H1 (cell line): ENCODE results near the gene PIM2. TPM values are rescaled to one million over a fixed set of nuclear protein-coding genes. Genes with fewer than 3 reads are reported as not detected.

ENCODE experiments used
- CEBPB ChIP-seq: IDR thresholded peaks from 2 replicates; pipeline ENCODE4 v1.6.1; 2012; ENCODE audit warnings: low read depth, low read length
- CHD2 ChIP-seq: IDR thresholded peaks from 2 replicates; pipeline ENCODE4 v1.6.1; 2012; ENCODE audit warnings: low read length, improper control_type of control experiment
- CREB1 ChIP-seq: IDR thresholded peaks from 2 replicates; pipeline ENCODE4 v1.6.1; 2012; ENCODE audit warnings: inconsistent platforms
- CTCF ChIP-seq, 3 experiments: IDR thresholded peaks; 1 replicate in 2 of 3; 2 replicates in 1 of 3; pipeline versions ENCODE4 v1.5.1 to v1.6.1; 2011; ENCODE audit warnings: low read length in 3 of 3, mild to moderate bottlenecking in 3 of 3, inconsistent platforms in 2 of 3, low read depth in 1 of 3, moderate library complexity in 1 of 3; ENCODE audit not compliant: insufficient read depth in 1 of 3; ENCODE audit errors: control extremely low read depth in 1 of 3
- E2F6 ChIP-seq: IDR thresholded peaks from 2 replicates; pipeline ENCODE4 v1.6.1; 2012; ENCODE audit warnings: inconsistent platforms
- EP300 ChIP-seq, 2 experiments: IDR thresholded peaks; 1 replicate in 1 of 2; 2 replicates in 1 of 2; pipeline ENCODE4 v1.6.1; 2011 to 2012; ENCODE audit warnings: low read depth in 2 of 2, low read length in 2 of 2, mild to moderate bottlenecking in 2 of 2, borderline replicate concordance in 1 of 2, inconsistent platforms in 1 of 2, moderate library complexity in 1 of 2
- GABPA ChIP-seq: IDR thresholded peaks from 2 replicates; pipeline ENCODE4 v1.6.1; 2011; ENCODE audit warnings: mild to moderate bottlenecking, low read length, moderate library complexity, borderline replicate concordance; ENCODE audit not compliant: insufficient read depth
- PHF8 ChIP-seq: fragments of 200-600 bp; sonication (generic); conservative IDR thresholded peaks from 2 replicates; pipeline ENCODE4 v1.7.1; 2012; ENCODE audit warnings: low read depth, mild to moderate bottlenecking, inconsistent platforms, low read length, moderate library complexity
- POLR2A ChIP-seq, 2 experiments: IDR thresholded peaks; 1 replicate in 1 of 2; 2 replicates in 1 of 2; pipeline ENCODE4 v1.6.1; 2011; ENCODE audit warnings: low read depth in 2 of 2, low read length in 2 of 2, mild to moderate bottlenecking in 2 of 2; ENCODE audit errors: control extremely low read depth in 1 of 2
- SIX5 ChIP-seq: IDR thresholded peaks from 2 replicates; pipeline ENCODE4 v1.6.1; 2011; ENCODE audit warnings: mild to moderate bottlenecking, low read depth, low read length
- TAF1 ChIP-seq: IDR thresholded peaks from 2 replicates; pipeline ENCODE4 v1.6.1; 2011; ENCODE audit warnings: mild to moderate bottlenecking, low read depth, low read length
- TCF12 ChIP-seq: IDR thresholded peaks from 2 replicates; pipeline ENCODE4 v1.6.1; 2011; ENCODE audit warnings: low read depth, mild to moderate bottlenecking, low read length
- polyA plus RNA-seq, 7 experiments: library from polyadenylated mRNA; depleted of rRNA in 3 of 7; stranded (reverse) in 5 of 7; unstranded in 2 of 7; fragments of >200 nt in 5 of 7; fragments of 200-250 nt in 2 of 7; gene quantifications; 1 replicate in 5 of 7; 2 replicates in 1 of 7; 4 replicates in 1 of 7; pipeline versions ENCODE4 v1.2.1 to v1.2.3, GENCODE V29; 2011 to 2013; ENCODE audit warnings: missing spikeins in 2 of 7, mixed read lengths in 2 of 7
- total RNA-seq: library from RNA; stranded (reverse); fragmentation: NEBNext Ultra II Directional; extraction: Animal tissue kit (Norgen Biotek cat#: 25700); gene quantifications from 2 replicates; pipeline ENCODE4 v1.2.1, GENCODE V29; 2021
- TF ChIP-seq, protein P1 (sequence below): IDR thresholded peaks from 2 replicates; pipeline ENCODE4 v1.6.1; 2012; ENCODE audit warnings: low read length, inconsistent platforms

The PIM2 gene
- total and polyA plus RNA-seq, 2 of the 8 experiments (the other 6 are each of a cell fraction or from before 2014, with no cell fraction given): 180 to 203 TPM

GRCh38 chrX:48957827-48958634 is 39.2 kb upstream of the PIM2 start (continued):
- no peak for TF ChIP-seq CTCF (IDR thresholded peaks at IDR 0.05; ENCODE audit: control extremely low read depth in 1 of 3, insufficient read depth in 1 of 3, low read depth in 1 of 3, low read length in 3 of 3)
- no peak for TF ChIP-seq EP300 (IDR thresholded peaks at IDR 0.05; ENCODE audit: borderline replicate concordance in 1 of 2, low read depth in 2 of 2, low read length in 2 of 2)
- no peak for TF ChIP-seq TCF12
- TF ChIP-seq SIX5: no peak
- peak; percentile 77 for TF ChIP-seq CREB1
- TF ChIP-seq PHF8: no peak; the same call in none of the 2 replicates
- peak; percentile 61 for TF ChIP-seq CEBPB
- 0 out of 2 replicates have a peak, but pooled peaks have one; percentile 29 for TF ChIP-seq TAF1
- no peak for TF ChIP-seq E2F6
- TF ChIP-seq CHD2: peak; percentile 54
- TF ChIP-seq, protein P1, sequence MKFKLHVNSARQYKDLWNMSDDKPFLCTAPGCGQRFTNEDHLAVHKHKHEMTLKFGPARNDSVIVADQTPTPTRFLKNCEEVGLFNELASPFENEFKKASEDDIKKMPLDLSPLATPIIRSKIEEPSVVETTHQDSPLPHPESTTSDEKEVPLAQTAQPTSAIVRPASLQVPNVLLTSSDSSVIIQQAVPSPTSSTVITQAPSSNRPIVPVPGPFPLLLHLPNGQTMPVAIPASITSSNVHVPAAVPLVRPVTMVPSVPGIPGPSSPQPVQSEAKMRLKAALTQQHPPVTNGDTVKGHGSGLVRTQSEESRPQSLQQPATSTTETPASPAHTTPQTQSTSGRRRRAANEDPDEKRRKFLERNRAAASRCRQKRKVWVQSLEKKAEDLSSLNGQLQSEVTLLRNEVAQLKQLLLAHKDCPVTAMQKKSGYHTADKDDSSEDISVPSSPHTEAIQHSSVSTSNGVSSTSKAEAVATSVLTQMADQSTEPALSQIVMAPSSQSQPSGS: no peak
- TF ChIP-seq GABPA: peak; percentile 76; the same call in 1 of the 2 replicates
- peak in 1 of 2 experiments; percentile 65; a peak in 2 of 3 replicates for TF ChIP-seq POLR2A (IDR thresholded peaks at IDR 0.05; ENCODE audit: control extremely low read depth in 1 of 2, low read depth in 2 of 2, low read length in 2 of 2)
